ENCODE results near the gene CREB5. TPM values are rescaled to one million over a fixed set of nuclear protein-coding genes. Genes with fewer than 3 reads are reported as not detected.

CREB5 gene
- total and polyA plus RNA-seq, 2 of the 8 experiments (the other 6 are each of a cell fraction or from before 2014, with no cell fraction given) = 2.4 to 2.7 TPM

DNA sequence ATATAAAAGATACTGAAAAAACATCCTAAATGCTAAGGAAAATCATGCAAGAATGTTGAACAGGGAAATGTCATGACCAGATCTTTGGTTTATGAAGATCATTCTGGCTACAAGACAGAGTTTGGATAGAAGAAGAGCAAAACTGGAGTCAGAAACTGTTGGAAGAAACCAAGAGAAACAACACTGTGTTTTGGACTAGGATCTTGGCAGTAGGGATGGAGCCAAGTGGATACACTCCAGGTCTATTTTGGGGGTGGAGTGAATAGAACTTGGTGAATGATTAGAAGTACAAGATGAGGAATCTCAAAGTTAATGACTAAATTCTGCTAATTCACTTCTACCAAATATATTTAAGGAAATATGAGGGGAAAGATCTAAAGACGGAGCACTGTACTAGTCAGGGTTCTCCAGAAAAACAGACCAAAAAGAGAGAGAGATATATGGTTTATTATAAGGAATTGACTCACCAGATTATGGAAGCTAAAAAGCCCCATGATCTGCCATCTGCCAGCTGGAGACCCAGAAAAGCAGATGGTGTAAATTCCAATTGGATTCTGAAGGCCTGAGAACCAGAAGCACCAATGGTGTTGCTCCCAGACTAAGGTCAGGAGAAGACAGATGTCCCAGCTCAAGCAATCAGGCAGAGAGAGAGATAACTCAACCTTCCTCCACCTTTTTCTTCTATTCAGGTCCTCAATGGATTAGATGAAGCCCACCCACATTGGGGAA lies 290.9 kb downstream of the CREB5 start:
- FAIRE-seq = no peak
- ChIA-PET CTCF (ENCODE audit: partially characterized antibody) (no interaction called here), POLR2A (ENCODE audit: partially characterized antibody) (interaction anchor here (1.1 to 1.7 kb wide), 2 partner anchors 8 to 20 kb away, joined by 3 to 4 read pairs; no protein-coding TSS in a partner anchor)
- TF ChIP-seq, protein P1, sequence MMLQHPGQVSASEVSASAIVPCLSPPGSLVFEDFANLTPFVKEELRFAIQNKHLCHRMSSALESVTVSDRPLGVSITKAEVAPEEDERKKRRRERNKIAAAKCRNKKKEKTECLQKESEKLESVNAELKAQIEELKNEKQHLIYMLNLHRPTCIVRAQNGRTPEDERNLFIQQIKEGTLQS (IDR thresholded peaks at IDR 0.05; ENCODE audit: insufficient read depth, low read depth, low read length) = no peak
- TF ChIP-seq PHF8 (conservative IDR thresholded peaks at IDR 0.05; ENCODE audit: low read depth, low read length) (no peak), EP300 (IDR thresholded peaks at IDR 0.05; ENCODE audit: borderline replicate concordance in 1 of 2, low read depth in 2 of 2, low read length in 2 of 2) (no peak), KDM5A (IDR thresholded peaks at IDR 0.05; ENCODE audit: low read length) (no peak), RXRA (IDR thresholded peaks at IDR 0.05; ENCODE audit: insufficient read depth, low read depth, low read length) (no peak), CBX8 (IDR thresholded peaks at IDR 0.05; ENCODE audit: borderline replicate concordance, low read depth, low read length) (no peak), BCL11A (IDR thresholded peaks at IDR 0.05; ENCODE audit: low read depth in 2 of 2, low read length in 2 of 2) (no peak), TBP (IDR thresholded peaks at IDR 0.05; ENCODE audit: low read depth, low read length) (no peak), TEAD4 (IDR thresholded peaks at IDR 0.05; ENCODE audit: low read depth, low read length) (no peak), GTF2F1 (IDR thresholded peaks at IDR 0.05; ENCODE audit: borderline replicate concordance, low read depth, low read length) (no peak)
- TF ChIP-seq, protein P2, sequence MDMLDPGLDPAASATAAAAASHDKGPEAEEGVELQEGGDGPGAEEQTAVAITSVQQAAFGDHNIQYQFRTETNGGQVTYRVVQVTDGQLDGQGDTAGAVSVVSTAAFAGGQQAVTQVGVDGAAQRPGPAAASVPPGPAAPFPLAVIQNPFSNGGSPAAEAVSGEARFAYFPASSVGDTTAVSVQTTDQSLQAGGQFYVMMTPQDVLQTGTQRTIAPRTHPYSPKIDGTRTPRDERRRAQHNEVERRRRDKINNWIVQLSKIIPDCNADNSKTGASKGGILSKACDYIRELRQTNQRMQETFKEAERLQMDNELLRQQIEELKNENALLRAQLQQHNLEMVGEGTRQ (IDR thresholded peaks at IDR 0.05; ENCODE audit: low read length) = no peak

More for the DNA sequence above, 290.9 kb downstream of the CREB5 start:
- no peak for DNase-seq (ENCODE audit: low read depth in 1 of 2, low spot score in 2 of 2)
- Histone ChIP-seq H4K8ac (ENCODE audit: extremely low read depth, insufficient read depth, low read length) (no peak overlapping the region), H3K4me1 (replicated peaks in 1 of 4; ENCODE audit: control insufficient read depth in 3 of 4, insufficient read depth in 4 of 4, low read length in 3 of 4) (peaks cover 0 to 3% (median 1%) of the 10 kb centered on the region in 4 experiments; a peak in 3 of 7 replicates), H3K79me1 (ENCODE audit: low read depth, low read length) (no peaks in the 10 kb centered on the region), H2BK120ac (replicated peaks; ENCODE audit: low read depth, low read length) (no peak overlapping the region), H3K4me2 (ENCODE audit: insufficient read depth in 1 of 2, low read depth in 2 of 2, low read length in 2 of 2) (no peak overlapping the region), H2AFZ (ENCODE audit: low read length) (no peak overlapping the region), H3K56ac (replicated peaks; ENCODE audit: insufficient read length, low read depth, low read length) (no peak overlapping the region), H3K23ac (ENCODE audit: insufficient read length) (no peak overlapping the region), H4K91ac (replicated peaks; ENCODE audit: insufficient read length, low read length) (no peak overlapping the region), H2BK20ac (ENCODE audit: low read length) (no peak overlapping the region), H2BK12ac (ENCODE audit: low read depth, low read length) (no peak overlapping the region), H4K5ac (ENCODE audit: insufficient read length, low read depth, low read length) (no peak overlapping the region), H2AK5ac (ENCODE audit: low read depth, low read length) (no peak overlapping the region), H3K27ac (ENCODE audit: low read depth, low read length) (no peak overlapping the region), H3K9ac (replicated peaks in 1 of 4; ENCODE audit: extremely low read depth in 1 of 4, low read depth in 3 of 4, low read length in 3 of 4) (no peak overlapping the region), H3K4ac (replicated peaks; ENCODE audit: insufficient read length, low read depth, low read length) (no peak overlapping the region), H3K27me3 (replicated peaks in 1 of 4; ENCODE audit: control insufficient read depth in 3 of 4, extremely low read depth in 1 of 4, insufficient read depth in 3 of 4, low read length in 3 of 4) (no peaks in the 10 kb centered on the region), H3K23me2 (ENCODE audit: low read depth, low read length) (no peaks in the 10 kb centered on the region), H3K36me3 (ENCODE audit: control insufficient read depth in 2 of 4, insufficient read depth in 4 of 4, low read length in 3 of 4) (no peaks in the 10 kb centered on the region; a peak in 1 of 8 replicates), H2BK5ac (ENCODE audit: low read depth, low read length) (no peak overlapping the region), H3K4me3 (ENCODE audit: extremely low read depth in 1 of 4, insufficient read depth in 2 of 4, low read depth in 3 of 4, low read length in 4 of 4) (no peak overlapping the region), H2BK15ac (ENCODE audit: low read length) (no peak overlapping the region), H3K14ac (ENCODE audit: insufficient read length) (no peak overlapping the region), H3K79me2 (ENCODE audit: control insufficient read depth in 1 of 2, insufficient read depth in 2 of 2, low read length in 2 of 2) (no peaks in the 10 kb centered on the region), H3K18ac (ENCODE audit: extremely low read depth, low read length) (no peak overlapping the region), H3K9me3 (ENCODE audit: insufficient read depth in 2 of 2, low read depth in 1 of 2, low read length in 1 of 2) (no peaks in the 10 kb centered on the region), H4K20me1 (replicated peaks in 1 of 2; ENCODE audit: control insufficient read depth in 1 of 2, insufficient read depth in 2 of 2, low read length in 2 of 2) (no peaks in the 10 kb centered on the region)
- WGBS, 2 experiments (ENCODE audit: extremely low coverage in 1 of 2, insufficient coverage in 1 of 2, insufficient read length in 1 of 2, insufficient replicate concordance in 2 of 2, low coverage in 1 of 2, low lambda C conversion rate in 2 of 2, missing lambda C conversion rate in 1 of 2) = 88% methylated on average over 1 of the region's 1 CpG; no CpG with 5 or more reads in 1 of the 2 experiments
